HL-60 (cell line): ENCODE measurements around the gene CPZ.

Source experiments
- DNase-seq, 2 experiments: peaks; one replicate each; pipeline ENCODE4 v3.0.0-alpha.2; 2010 to 2020; ENCODE audit warnings: low read depth in 1 of 2, low spot score in 1 of 2
- H3K27ac ChIP-seq: fragments of 250-450 bp; sonication (Bioruptor Pico); replicated peaks from 2 replicates; pipeline ENCODE4 v1.5.1; 2020; ENCODE audit warnings: mild to moderate bottlenecking, moderate library complexity
- H3K27me3 ChIP-seq: fragments of 250-450 bp; sonication (Bioruptor Pico); 2 replicates; pipeline ENCODE4 v1.5.1; 2021; ENCODE audit warnings: mild to moderate bottlenecking, moderate library complexity; ENCODE audit not compliant: insufficient read depth, poor library complexity, severe bottlenecking
- H3K4me3 ChIP-seq: replicated peaks from 2 replicates; pipeline ENCODE4 v1.5.1; 2011; ENCODE audit warnings: mild to moderate bottlenecking, control low read depth, low read length; ENCODE audit not compliant: insufficient read depth
- CTCF ChIP-seq: IDR thresholded peaks from one replicate; pipeline ENCODE4 v1.5.1; 2011; ENCODE audit warnings: low read length, control low read depth, inconsistent platforms; ENCODE audit not compliant: insufficient read depth
- GABPA ChIP-seq: IDR thresholded peaks from 2 replicates; pipeline ENCODE4 v1.6.1; 2012; ENCODE audit warnings: low read depth
- POLR2AphosphoS5 ChIP-seq: IDR thresholded peaks from 2 replicates; pipeline ENCODE4 v1.6.1; 2012; ENCODE audit warnings: low read depth
- REST ChIP-seq: IDR thresholded peaks from 2 replicates; pipeline ENCODE4 v1.6.1; 2012; ENCODE audit warnings: low read depth; ENCODE audit not compliant: insufficient replicate concordance
- SPI1 ChIP-seq: IDR thresholded peaks from 2 replicates; pipeline ENCODE4 v1.6.1; 2012; ENCODE audit warnings: low read depth, mild to moderate bottlenecking, borderline replicate concordance

Gene CPZ

GRCh38 chr4:8547108-8547911 lies 45.3 kb upstream of the CPZ start:
- no peak overlapping the region for H3K4me3 ChIP-seq
- no peak for DNase-seq
- TF ChIP-seq SPI1: no peak
- no peak for TF ChIP-seq POLR2AphosphoS5
- H3K27ac ChIP-seq: no peak overlapping the region
- H3K27me3 ChIP-seq: no peaks in the 10 kb centered on the region

GRCh38 chr4:8547912-8548730 lies 44.4 kb upstream of the CPZ start:
- H3K27me3 ChIP-seq: no peaks in the 10 kb centered on the region
- TF ChIP-seq SPI1 (no peak), CTCF (no peak), REST (no peak), GABPA (no peak)
- no peak overlapping the region for H3K4me3 ChIP-seq
- DNase-seq: no peak
- no peak overlapping the region for H3K27ac ChIP-seq

GRCh38 chr4:8548731-8549351 lies 43.7 kb upstream of the CPZ start:
- no peak overlapping the region for H3K4me3 ChIP-seq
- no peaks in the 10 kb centered on the region for H3K27me3 ChIP-seq
- TF ChIP-seq REST: no peak
- no peak for TF ChIP-seq SPI1
- TF ChIP-seq POLR2AphosphoS5: no peak
- TF ChIP-seq GABPA: no peak
- TF ChIP-seq CTCF: no peak
- H3K27ac ChIP-seq: no peak overlapping the region
- no peak for DNase-seq

GRCh38 chr4:8549352-8549931 lies 43.1 kb upstream of the CPZ start:
- no peak overlapping the region for H3K4me3 ChIP-seq
- TF ChIP-seq SPI1 (no peak), GABPA (no peak), REST (no peak), POLR2AphosphoS5 (no peak), CTCF (no peak)
- H3K27ac ChIP-seq: no peak overlapping the region
- no peak for DNase-seq
- H3K27me3 ChIP-seq: no peaks in the 10 kb centered on the region
